Nephron (organoid): ENCODE data around the gene PCNX4.

Source experiments
- H3K27ac Mint-ChIP-seq, 3 experiments: 2 replicates each; pipeline ENCODE4 v1.8.0; 2020; ENCODE audit warnings: mixed read lengths in 3 of 3, mild to moderate bottlenecking in 2 of 3, moderate library complexity in 1 of 3
- H3K27me3 Mint-ChIP-seq: 2 replicates; pipeline ENCODE4 v1.8.0; 2021; ENCODE audit warnings: low read depth, mild to moderate bottlenecking, moderate library complexity, mixed read lengths
- H3K36me3 Mint-ChIP-seq: 2 replicates; pipeline ENCODE4 v1.8.0; 2020; ENCODE audit warnings: low read depth, mixed read lengths
- H3K4me1 Mint-ChIP-seq: 2 replicates; pipeline ENCODE4 v1.8.0; 2020; ENCODE audit warnings: mixed read lengths
- H3K4me3 Mint-ChIP-seq, 3 experiments: 2 replicates each; pipeline ENCODE4 v1.8.0; 2020; ENCODE audit warnings: mild to moderate bottlenecking in 3 of 3, mixed read lengths in 3 of 3, moderate library complexity in 2 of 3
- H3K9me3 Mint-ChIP-seq: 2 replicates; pipeline ENCODE4 v1.8.0; 2020; ENCODE audit warnings: mixed read lengths
- CTCF ChIP-seq, 3 experiments: fragments of 200-600 bp; sonication (generic); IDR thresholded peaks; one replicate each; pipeline ENCODE4 v1.5.0; 2021; ENCODE audit warnings: antibody characterized with exemption in 3 of 3; ENCODE audit not compliant: unreplicated experiment in 3 of 3

Gene PCNX4

GRCh38 chr14:60184146-60184904, 92.6 kb downstream of the PCNX4 start:
- peak overlapping the region; percentile 64 to 71 (median 70) for H3K4me3 Mint-ChIP-seq
- H3K4me1 Mint-ChIP-seq: no peaks in the 10 kb centered on the region
- no peaks in the 10 kb centered on the region for H3K27me3 Mint-ChIP-seq
- peak overlapping the region in 1 of 3 experiments; percentile 46 for H3K27ac Mint-ChIP-seq
- H3K36me3 Mint-ChIP-seq: no peaks in the 10 kb centered on the region
- no peaks in the 10 kb centered on the region for H3K9me3 Mint-ChIP-seq
- peak; percentile 77 to 91 (median 83) for TF ChIP-seq CTCF (IDR thresholded peaks at IDR 0.05; ENCODE audit: unreplicated experiment in 3 of 3)

- no peaks in the 10 kb centered on the region for H3K36me3 Mint-ChIP-seq
Observed at GRCh38 chr14:60184905-60185555, 93.3 kb downstream of the PCNX4 start.

GRCh38 chr14:60188115-60188514, 96.4 kb downstream of the PCNX4 start:
- TF ChIP-seq CTCF (IDR thresholded peaks at IDR 0.05; ENCODE audit: unreplicated experiment in 3 of 3): peak in 2 of 3 experiments; percentile 18 to 20
- no peaks in the 10 kb centered on the region for H3K27me3 Mint-ChIP-seq
- H3K27ac Mint-ChIP-seq: no peak overlapping the region
- no peaks in the 10 kb centered on the region for H3K9me3 Mint-ChIP-seq
- H3K4me3 Mint-ChIP-seq: no peak overlapping the region
- H3K4me1 Mint-ChIP-seq: no peaks in the 10 kb centered on the region
- no peaks in the 10 kb centered on the region for H3K36me3 Mint-ChIP-seq

More at GRCh38 chr14:60184905-60185555, 93.3 kb downstream of the PCNX4 start:
- Mint-ChIP-seq H3K9me3 (no peaks in the 10 kb centered on the region), H3K27ac (no peak overlapping the region), H3K4me3 (no peak overlapping the region), H3K27me3 (no peaks in the 10 kb centered on the region), H3K4me1 (no peaks in the 10 kb centered on the region)
- no peak for TF ChIP-seq CTCF (IDR thresholded peaks at IDR 0.05; ENCODE audit: unreplicated experiment in 3 of 3)

- Mint-ChIP-seq H3K9me3 (no peaks in the 10 kb centered on the region), H3K27ac (no peak overlapping the region), H3K27me3 (no peaks in the 10 kb centered on the region), H3K4me1 (no peaks in the 10 kb centered on the region), H3K4me3 (no peak overlapping the region), H3K36me3 (no peaks in the 10 kb centered on the region)
- no peak for TF ChIP-seq CTCF (IDR thresholded peaks at IDR 0.05; ENCODE audit: unreplicated experiment in 3 of 3)
Observed at GRCh38 chr14:60188696-60189095, 97.0 kb downstream of the PCNX4 start.

GRCh38 chr14:60189923-60190840, 98.5 kb downstream of the PCNX4 start:
- Mint-ChIP-seq H3K4me3 (no peak overlapping the region), H3K27ac (no peak overlapping the region), H3K9me3 (no peaks in the 10 kb centered on the region), H3K36me3 (no peaks in the 10 kb centered on the region), H3K4me1 (no peaks in the 10 kb centered on the region), H3K27me3 (no peaks in the 10 kb centered on the region)
- no peak for TF ChIP-seq CTCF (IDR thresholded peaks at IDR 0.05; ENCODE audit: unreplicated experiment in 3 of 3)
